Measurements from ENCODE around the gene HTT. TPM values are rescaled to one million over a fixed set of nuclear protein-coding genes. Genes with fewer than 3 reads are reported as not detected.

Gene HTT
- total and polyA plus RNA-seq, 9 donors = 13.3 to 63.2 (median 38.6) TPM

DNA sequence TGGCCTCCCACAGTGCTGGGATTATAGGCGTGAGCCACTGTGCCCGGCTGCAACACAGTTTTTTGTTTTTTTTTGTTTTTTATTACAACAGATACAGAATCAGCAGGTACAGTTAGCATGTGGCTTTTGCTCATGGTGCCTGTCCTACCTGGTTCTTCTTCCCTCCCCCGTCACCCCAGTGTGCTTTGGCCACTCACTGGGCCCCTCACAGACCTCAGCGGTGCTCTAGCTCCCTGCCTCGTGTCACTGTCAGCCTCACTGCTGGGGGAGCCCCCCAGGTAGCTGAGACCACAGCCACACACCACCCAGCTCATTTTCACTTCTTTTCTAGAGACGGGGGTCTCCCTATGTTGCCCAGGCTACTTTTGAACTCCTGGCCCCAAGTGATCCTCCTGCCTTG, 38.8 kb upstream of the HTT start:
- no peak overlapping the region for H3K4me3 ChIP-seq
- WGBS, 3 donors = 84 to 86% (median 85%) methylated on average over 6 of the region's 6 CpGs
- no peaks in the 10 kb centered on the region for H3K4me1 ChIP-seq (ENCODE audit: insufficient read depth)
- no peak overlapping the region for H3K27ac ChIP-seq
- no peaks in the 10 kb centered on the region for H3K9me3 ChIP-seq
- H3K27me3 ChIP-seq = no peaks in the 10 kb centered on the region
- no peak for TF ChIP-seq EP300 (IDR thresholded peaks at IDR 0.05)
- TF ChIP-seq POLR2A (IDR thresholded peaks at IDR 0.05) = no peak
- TF ChIP-seq, protein P1, sequence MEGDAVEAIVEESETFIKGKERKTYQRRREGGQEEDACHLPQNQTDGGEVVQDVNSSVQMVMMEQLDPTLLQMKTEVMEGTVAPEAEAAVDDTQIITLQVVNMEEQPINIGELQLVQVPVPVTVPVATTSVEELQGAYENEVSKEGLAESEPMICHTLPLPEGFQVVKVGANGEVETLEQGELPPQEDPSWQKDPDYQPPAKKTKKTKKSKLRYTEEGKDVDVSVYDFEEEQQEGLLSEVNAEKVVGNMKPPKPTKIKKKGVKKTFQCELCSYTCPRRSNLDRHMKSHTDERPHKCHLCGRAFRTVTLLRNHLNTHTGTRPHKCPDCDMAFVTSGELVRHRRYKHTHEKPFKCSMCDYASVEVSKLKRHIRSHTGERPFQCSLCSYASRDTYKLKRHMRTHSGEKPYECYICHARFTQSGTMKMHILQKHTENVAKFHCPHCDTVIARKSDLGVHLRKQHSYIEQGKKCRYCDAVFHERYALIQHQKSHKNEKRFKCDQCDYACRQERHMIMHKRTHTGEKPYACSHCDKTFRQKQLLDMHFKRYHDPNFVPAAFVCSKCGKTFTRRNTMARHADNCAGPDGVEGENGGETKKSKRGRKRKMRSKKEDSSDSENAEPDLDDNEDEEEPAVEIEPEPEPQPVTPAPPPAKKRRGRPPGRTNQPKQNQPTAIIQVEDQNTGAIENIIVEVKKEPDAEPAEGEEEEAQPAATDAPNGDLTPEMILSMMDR (IDR thresholded peaks at IDR 0.05) = no peak
- no peaks in the 10 kb centered on the region for H3K36me3 ChIP-seq
- no peak for DNase-seq
- intact Hi-C loops (cut with DNase I) = loop anchor here in 1 of 4 donors (2.0 kb wide), 1 partner anchor 273 kb away; no protein-coding TSS in a partner anchor

DNA sequence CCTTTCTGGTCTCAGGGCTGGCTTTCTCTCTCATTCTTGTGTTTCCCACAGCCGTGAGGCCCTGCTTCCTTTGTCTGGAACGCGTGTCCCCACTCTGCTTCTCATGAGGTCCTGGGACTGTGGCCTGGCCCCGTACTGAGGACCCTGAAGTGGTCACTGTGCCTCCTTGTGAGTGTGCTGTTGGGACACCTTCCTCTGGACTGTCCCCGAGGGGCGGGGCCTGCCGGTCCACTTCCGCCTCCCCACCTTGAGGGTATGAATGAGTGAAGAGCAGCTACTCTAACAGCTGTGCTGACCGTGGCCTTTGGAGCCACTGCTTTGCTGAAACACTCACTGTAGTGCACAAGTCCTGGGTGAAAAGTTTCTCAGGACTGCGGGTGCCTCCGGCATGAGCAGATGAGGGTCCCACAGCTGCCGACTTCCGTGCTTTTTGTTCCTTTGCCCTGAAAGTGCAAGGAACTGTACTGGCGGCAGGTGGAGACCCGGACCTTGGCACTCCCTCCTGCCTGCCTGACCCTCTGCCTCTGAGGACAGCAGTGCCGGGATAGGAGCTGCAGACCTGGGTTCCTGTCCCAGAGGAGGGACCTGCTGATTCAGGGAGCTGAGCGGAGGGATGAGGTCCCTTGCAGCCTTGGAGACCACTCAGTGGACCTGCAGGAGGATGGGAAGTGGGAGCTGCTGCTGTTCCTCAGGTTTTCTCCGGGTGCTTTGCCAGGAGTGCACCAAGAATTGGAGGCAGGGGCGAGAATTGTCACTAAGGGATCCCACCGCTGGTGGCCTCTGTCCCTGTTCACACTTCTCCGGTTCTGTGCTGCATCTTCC, 38.1 kb upstream of the HTT start:
- Histone ChIP-seq H3K4me1 (ENCODE audit: insufficient read depth) (peaks cover 6% of the 10 kb centered on the region), H3K27me3 (no peaks in the 10 kb centered on the region), H3K4me3 (no peak overlapping the region), H3K27ac (no peak overlapping the region), H3K9me3 (no peaks in the 10 kb centered on the region), H3K36me3 (no peaks in the 10 kb centered on the region)
- no peak for DNase-seq
- TF ChIP-seq EP300 (IDR thresholded peaks at IDR 0.05) (no peak), POLR2A (IDR thresholded peaks at IDR 0.05) (no peak)
- TF ChIP-seq, protein P1 (IDR thresholded peaks at IDR 0.05) = no peak
- 86 to 90% (median 86%) methylated on average over 21 of the region's 21 CpGs for WGBS, 3 donors
- intact Hi-C loops (cut with DNase I) = loop anchor here in 1 of 4 donors (2.0 kb wide), 1 partner anchor 274 kb away; no protein-coding TSS in a partner anchor

- H3K4me3 ChIP-seq = peak overlapping the region; percentile 6
- no peaks in the 10 kb centered on the region for H3K9me3 ChIP-seq
- no peak for TF ChIP-seq POLR2A (IDR thresholded peaks at IDR 0.05)
- TF ChIP-seq, protein P1 (IDR thresholded peaks at IDR 0.05) = no peak
- H3K27me3 ChIP-seq = no peaks in the 10 kb centered on the region
- no peaks in the 10 kb centered on the region for H3K36me3 ChIP-seq
- H3K27ac ChIP-seq = no peak overlapping the region
- intact Hi-C loops (cut with DNase I) = loop anchor here in 1 of 4 donors (2.0 kb wide), 1 partner anchor 275 kb away; no protein-coding TSS in a partner anchor
- WGBS, 3 donors = 19 to 28% (median 27%) methylated on average over 6 of the region's 6 CpGs
- peaks cover 7% of the 10 kb centered on the region for H3K4me1 ChIP-seq (ENCODE audit: insufficient read depth)
- DNase-seq = peak; percentile 43 to 73 (median 53)
Measured at GRCh38 chr4:3037957-3038461, 36.5 kb upstream of the HTT start.

GRCh38 chr4:3039706-3040366, 34.6 kb upstream of the HTT start:
- Histone ChIP-seq H3K4me3 (no peak overlapping the region), H3K4me1 (ENCODE audit: insufficient read depth) (peaks cover 7% of the 10 kb centered on the region), H3K36me3 (no peaks in the 10 kb centered on the region), H3K9me3 (no peaks in the 10 kb centered on the region), H3K27ac (no peak overlapping the region), H3K27me3 (no peaks in the 10 kb centered on the region)
- TF ChIP-seq, protein P1 (IDR thresholded peaks at IDR 0.05) = no peak
- TF ChIP-seq EP300 (IDR thresholded peaks at IDR 0.05) (no peak), POLR2A (IDR thresholded peaks at IDR 0.05) (no peak)
- intact Hi-C loops (cut with DNase I) = no loop called here
- 83 to 91% (median 88%) methylated on average over 8 of the region's 8 CpGs for WGBS, 3 donors
- no peak for DNase-seq
